ENCODE measurements around the gene LRP6. TPM values are rescaled to one million over a fixed set of nuclear protein-coding genes. Genes with fewer than 3 reads are reported as not detected.

Gene LRP6
- total and polyA plus RNA-seq, 12 donors, result 3.5 to 31.9 (median 17.5) TPM

DNA sequence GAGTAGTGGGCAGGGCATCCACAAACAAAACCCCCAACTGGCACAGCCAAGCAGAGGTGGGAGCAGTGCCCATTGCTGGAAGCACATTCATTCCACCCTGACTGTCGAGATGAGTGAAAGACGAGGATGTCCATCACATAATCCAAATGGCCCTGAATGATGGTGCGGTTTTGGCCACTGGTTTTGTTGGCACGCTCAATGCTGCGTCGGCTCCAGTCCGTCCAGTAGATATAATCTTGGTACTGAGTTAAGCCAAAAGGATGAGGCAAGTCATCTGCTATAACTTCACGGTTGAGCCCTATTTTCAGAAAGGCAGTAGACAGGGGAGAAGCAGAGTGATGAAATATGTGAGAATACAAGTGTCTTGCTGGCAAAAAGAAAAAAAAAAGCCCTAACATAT is 108.0 kb downstream of the LRP6 start:
- Histone ChIP-seq H3K27ac (no peak overlapping the region), H3K4me1 (replicated peaks in 1 of 2) (no peaks in the 10 kb centered on the region), H3K9me3 (replicated peaks in 1 of 3) (no peaks in the 10 kb centered on the region), H3K36me3 (replicated peaks in 1 of 2) (no peaks in the 10 kb centered on the region), H3K4me3 (no peak overlapping the region), H3K27me3 (no peaks in the 10 kb centered on the region)
- intact Hi-C loops (cut with DNase I), result no loop called here
- DNase-seq, result no peak
- WGBS, 4 donors, result 92 to 97% (median 95%) methylated on average over 8 of the region's 8 CpGs
- TF ChIP-seq POLR2A (IDR thresholded peaks at IDR 0.05), result no peak
- TF ChIP-seq, protein P1, sequence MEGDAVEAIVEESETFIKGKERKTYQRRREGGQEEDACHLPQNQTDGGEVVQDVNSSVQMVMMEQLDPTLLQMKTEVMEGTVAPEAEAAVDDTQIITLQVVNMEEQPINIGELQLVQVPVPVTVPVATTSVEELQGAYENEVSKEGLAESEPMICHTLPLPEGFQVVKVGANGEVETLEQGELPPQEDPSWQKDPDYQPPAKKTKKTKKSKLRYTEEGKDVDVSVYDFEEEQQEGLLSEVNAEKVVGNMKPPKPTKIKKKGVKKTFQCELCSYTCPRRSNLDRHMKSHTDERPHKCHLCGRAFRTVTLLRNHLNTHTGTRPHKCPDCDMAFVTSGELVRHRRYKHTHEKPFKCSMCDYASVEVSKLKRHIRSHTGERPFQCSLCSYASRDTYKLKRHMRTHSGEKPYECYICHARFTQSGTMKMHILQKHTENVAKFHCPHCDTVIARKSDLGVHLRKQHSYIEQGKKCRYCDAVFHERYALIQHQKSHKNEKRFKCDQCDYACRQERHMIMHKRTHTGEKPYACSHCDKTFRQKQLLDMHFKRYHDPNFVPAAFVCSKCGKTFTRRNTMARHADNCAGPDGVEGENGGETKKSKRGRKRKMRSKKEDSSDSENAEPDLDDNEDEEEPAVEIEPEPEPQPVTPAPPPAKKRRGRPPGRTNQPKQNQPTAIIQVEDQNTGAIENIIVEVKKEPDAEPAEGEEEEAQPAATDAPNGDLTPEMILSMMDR (IDR thresholded peaks at IDR 0.05), result no peak

DNA sequence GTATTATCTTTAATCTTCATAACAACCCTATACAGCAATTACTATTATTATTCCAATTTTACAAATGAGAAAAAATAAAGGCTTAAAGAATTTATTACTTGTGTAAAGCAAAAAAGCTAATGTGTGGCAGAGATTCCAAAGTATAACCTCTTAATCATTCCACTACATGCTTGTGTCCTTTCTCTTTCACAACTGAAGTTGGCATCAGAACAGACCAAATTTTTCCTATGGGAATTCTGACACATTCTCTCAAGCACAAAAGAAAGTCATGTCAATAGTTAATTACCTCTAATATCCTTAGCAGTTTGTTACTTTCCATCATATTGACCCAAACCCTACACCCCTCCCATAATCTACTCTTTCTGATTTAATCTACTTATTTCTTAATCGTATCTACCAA is 109.4 kb downstream of the LRP6 start:
- intact Hi-C loops (cut with DNase I), result no loop called here
- 86 to 90% (median 90%) methylated on average over 1 of the region's 1 CpG for WGBS, 4 donors
- Histone ChIP-seq H3K4me3 (no peak overlapping the region), H3K27ac (no peak overlapping the region), H3K36me3 (replicated peaks in 1 of 2) (no peaks in the 10 kb centered on the region), H3K9me3 (replicated peaks in 1 of 3) (no peaks in the 10 kb centered on the region), H3K27me3 (no peaks in the 10 kb centered on the region), H3K4me1 (replicated peaks in 1 of 2) (no peaks in the 10 kb centered on the region)
- no peak for DNase-seq
- TF ChIP-seq POLR2A (IDR thresholded peaks at IDR 0.05), result no peak

DNA sequence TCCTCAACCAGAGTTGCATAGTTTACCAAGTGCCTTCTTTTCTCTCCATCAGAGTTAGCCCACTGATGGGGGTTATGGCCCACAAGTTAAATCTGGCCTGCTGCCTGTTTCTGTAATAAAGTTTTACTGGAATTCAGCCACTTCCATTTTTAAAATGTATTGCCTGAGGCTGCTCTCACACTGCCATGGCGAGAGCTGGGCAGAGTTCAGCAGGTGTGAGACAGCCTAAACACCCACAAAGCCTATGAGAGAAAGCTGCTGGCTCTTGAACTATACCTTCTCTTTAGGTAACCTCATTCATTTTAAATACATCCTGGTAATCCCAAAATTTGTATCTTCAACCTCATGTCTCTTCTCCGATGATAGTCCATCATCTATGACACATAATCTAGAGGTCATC is 110.0 kb downstream of the LRP6 start:
- H3K9me3 ChIP-seq (replicated peaks in 1 of 3), result no peaks in the 10 kb centered on the region

DNA sequence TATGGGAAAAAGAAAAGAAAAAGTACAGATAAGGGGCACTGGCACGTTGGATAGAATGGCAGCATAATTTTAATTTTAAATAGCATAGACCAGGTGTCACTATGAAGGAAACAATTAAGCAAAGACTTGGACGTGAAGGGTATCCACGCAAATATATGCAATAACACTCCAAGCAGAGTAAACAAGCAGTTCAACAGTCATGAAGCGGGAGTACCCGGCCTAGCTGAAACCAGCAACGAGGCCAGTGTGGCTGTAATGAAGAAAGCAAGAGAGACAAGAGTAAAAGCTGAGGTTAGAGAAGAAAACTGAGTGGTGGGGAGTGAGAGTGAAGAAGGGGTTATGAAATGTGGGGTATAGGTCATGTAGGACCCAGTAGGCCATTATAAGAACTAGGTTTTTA is 110.7 kb downstream of the LRP6 start:
- intact Hi-C loops (cut with DNase I), result no loop called here
- no peak for DNase-seq
- Histone ChIP-seq H3K4me1 (replicated peaks in 1 of 2) (no peaks in the 10 kb centered on the region), H3K36me3 (replicated peaks in 1 of 2) (no peaks in the 10 kb centered on the region), H3K27me3 (no peaks in the 10 kb centered on the region), H3K4me3 (no peak overlapping the region), H3K9me3 (replicated peaks in 1 of 3) (no peaks in the 10 kb centered on the region), H3K27ac (no peak overlapping the region)
- TF ChIP-seq, protein P1 (IDR thresholded peaks at IDR 0.05), result no peak
- no peak for TF ChIP-seq POLR2A (IDR thresholded peaks at IDR 0.05)
- 91 to 94% (median 93%) methylated on average over 6 of the region's 6 CpGs for WGBS, 4 donors

More for the DNA sequence above, 110.0 kb downstream of the LRP6 start:
- DNase-seq, result no peak
- TF ChIP-seq, protein P1 (IDR thresholded peaks at IDR 0.05), result no peak
- no peak for TF ChIP-seq POLR2A (IDR thresholded peaks at IDR 0.05)
- intact Hi-C loops (cut with DNase I), result no loop called here
- H3K27ac ChIP-seq, result no peak overlapping the region
- no peaks in the 10 kb centered on the region for H3K4me1 ChIP-seq (replicated peaks in 1 of 2)
- no peaks in the 10 kb centered on the region for H3K27me3 ChIP-seq
- WGBS, 4 donors, result 91 to 97% (median 94%) methylated on average over 2 of the region's 2 CpGs
- H3K4me3 ChIP-seq, result no peak overlapping the region
- H3K36me3 ChIP-seq (replicated peaks in 1 of 2), result no peaks in the 10 kb centered on the region

DNA sequence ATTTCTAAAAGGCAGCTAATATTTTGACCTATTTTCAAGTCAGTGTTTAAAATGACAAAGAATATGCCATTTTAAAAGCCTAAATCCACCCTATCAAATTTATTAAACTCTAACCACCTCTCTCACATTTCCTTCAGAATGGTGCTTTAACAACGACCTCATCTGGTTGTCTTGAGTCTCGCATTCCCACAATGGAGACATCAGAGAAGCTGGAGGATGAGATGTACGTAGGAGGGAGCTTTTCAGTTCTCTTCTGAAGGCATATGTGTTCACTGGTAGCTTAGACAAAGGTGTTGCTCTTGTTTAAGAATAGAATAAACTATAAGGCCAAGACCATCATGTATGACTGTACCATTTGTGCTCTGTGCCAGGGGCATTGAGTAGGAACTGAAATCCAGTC is 113.2 kb downstream of the LRP6 start:
- no peak for DNase-seq
- H3K9me3 ChIP-seq (replicated peaks in 1 of 3), result no peaks in the 10 kb centered on the region
- intact Hi-C loops (cut with DNase I), result no loop called here
- H3K27ac ChIP-seq, result no peak overlapping the region
- peaks cover 0 to 5% of the 10 kb centered on the region in 2 donors for H3K36me3 ChIP-seq (replicated peaks in 1 of 2)
- TF ChIP-seq POLR2A (IDR thresholded peaks at IDR 0.05), result no peak
- TF ChIP-seq, protein P1 (IDR thresholded peaks at IDR 0.05), result no peak
- no peak overlapping the region for H3K4me3 ChIP-seq
- WGBS, 4 donors, result 91 to 96% (median 95%) methylated on average over 3 of the region's 3 CpGs
- H3K4me1 ChIP-seq (replicated peaks in 1 of 2), result no peaks in the 10 kb centered on the region
- H3K27me3 ChIP-seq, result no peaks in the 10 kb centered on the region

All from adrenal gland (tissue), 12 donors.